ENCODE data around the gene TSPAN17.

GRCh38 chr5:176631383-176632200, 15.7 kb upstream of the TSPAN17 start:
- no peak for TF ChIP-seq CTCF (IDR thresholded peaks at IDR 0.05)
- no peak for TF ChIP-seq POLR2AphosphoS5 (IDR thresholded peaks at IDR 0.05)
- TF ChIP-seq POLR2A (IDR thresholded peaks at IDR 0.05): no peak
